HepG2 (cell line): ENCODE results near the gene UNC5A. TPM values are rescaled to one million over a fixed set of nuclear protein-coding genes. Genes with fewer than 3 reads are reported as not detected.
A peak's percentile ranks its signal among the peaks of the same experiment; 100 is the strongest.

Experiments used
- AHDC1 ChIP-seq: sonication (generic); formaldehyde crosslinking; IDR thresholded peaks from 2 replicates; pipeline ENCODE4 v1.5.1; 2020; ENCODE audit warnings: mild to moderate bottlenecking, missing genetic modification reagents, borderline replicate concordance
- CCDC6 ChIP-seq: sonication (generic); formaldehyde crosslinking; IDR thresholded peaks from 2 replicates; pipeline ENCODE4 v1.8.1; 2022; ENCODE audit warnings: mild to moderate bottlenecking, missing genetic modification reagents, moderate library complexity
- EZH2 ChIP-seq: conservative IDR thresholded peaks from 2 replicates; pipeline ENCODE4 v1.6.1; 2012; ENCODE audit warnings: mild to moderate bottlenecking, low read depth, low read length, moderate library complexity
- HMG20B ChIP-seq: conservative IDR thresholded peaks from 2 replicates; pipeline ENCODE4 v1.6.1; 2016; ENCODE audit warnings: missing genetic modification reagents, missing compliant biosample characterization
- MNT ChIP-seq: fragments of 450-650 bp; IDR thresholded peaks from 2 replicates; pipeline ENCODE4 v1.6.1; 2016
- NR2C2 ChIP-seq: sonication (generic); formaldehyde crosslinking; IDR thresholded peaks from 2 replicates; pipeline ENCODE4 v1.4.0; 2020; ENCODE audit warnings: missing genetic modification reagents, mild to moderate bottlenecking, moderate library complexity, borderline replicate concordance
- PATZ1 ChIP-seq: sonication (generic); formaldehyde crosslinking; IDR thresholded peaks from 2 replicates; pipeline ENCODE4 v1.4.0; 2020; ENCODE audit warnings: missing genetic modification reagents
- POLR2A ChIP-seq, 2 experiments: IDR thresholded peaks; 2 replicates each; pipeline ENCODE4 v1.6.1; 2011; ENCODE audit warnings: low read depth in 2 of 2, low read length in 2 of 2, mild to moderate bottlenecking in 1 of 2, moderate library complexity in 1 of 2; ENCODE audit not compliant: insufficient read depth in 1 of 2
- TRIM24 ChIP-seq: sonication (generic); formaldehyde crosslinking; IDR thresholded peaks from 2 replicates; pipeline ENCODE4 v1.8.0; 2022; ENCODE audit warnings: mild to moderate bottlenecking, missing genetic modification reagents
- ZFP82 ChIP-seq: sonication (generic); formaldehyde crosslinking; IDR thresholded peaks from 2 replicates; pipeline ENCODE4 v1.5.1; 2020; ENCODE audit warnings: mild to moderate bottlenecking, missing genetic modification reagents, borderline replicate concordance
- ZFYVE20 ChIP-seq: sonication (generic); formaldehyde crosslinking; IDR thresholded peaks from 2 replicates; pipeline ENCODE4 v1.8.0; 2023; ENCODE audit warnings: low read depth, mild to moderate bottlenecking, moderate library complexity, missing genetic modification reagents, borderline replicate concordance
- ZKSCAN8 ChIP-seq: IDR thresholded peaks from 2 replicates; pipeline ENCODE4 v1.6.1; 2016; ENCODE audit warnings: borderline replicate concordance, missing genetic modification reagents, missing compliant biosample characterization
- ZNF136 ChIP-seq: sonication (generic); formaldehyde crosslinking; IDR thresholded peaks from 2 replicates; pipeline ENCODE4 v1.8.1; 2022; ENCODE audit warnings: low read depth, mild to moderate bottlenecking, moderate library complexity, missing genetic modification reagents
- ZNF292 ChIP-seq: sonication (generic); formaldehyde crosslinking; IDR thresholded peaks from 2 replicates; pipeline ENCODE4 v1.8.1; 2022; ENCODE audit warnings: mild to moderate bottlenecking, low read depth, missing genetic modification reagents, borderline replicate concordance
- ZNF562 ChIP-seq: sonication (generic); formaldehyde crosslinking; IDR thresholded peaks from 2 replicates; pipeline ENCODE4 v1.8.0; 2022; ENCODE audit warnings: missing genetic modification reagents, borderline replicate concordance
- ZNF749 ChIP-seq: sonication (generic); formaldehyde crosslinking; IDR thresholded peaks from 2 replicates; pipeline ENCODE4 v1.8.0; 2022; ENCODE audit warnings: mild to moderate bottlenecking, missing genetic modification reagents, moderate library complexity, borderline replicate concordance
- ZNF790 ChIP-seq: sonication (generic); formaldehyde crosslinking; IDR thresholded peaks from 2 replicates; pipeline ENCODE4 v1.8.0; 2022; ENCODE audit warnings: missing genetic modification reagents, mild to moderate bottlenecking, borderline replicate concordance
- ZSCAN21 ChIP-seq: sonication (generic); formaldehyde crosslinking; IDR thresholded peaks from 2 replicates; pipeline ENCODE4 v1.8.0; 2022; ENCODE audit warnings: mild to moderate bottlenecking, missing genetic modification reagents, moderate library complexity, borderline replicate concordance
- polyA plus RNA-seq, 8 experiments: library from polyadenylated mRNA; depleted of rRNA in 3 of 8; stranded (reverse) in 7 of 8; unstranded in 1 of 8; fragments of >200 nt; fragmentation: Illumina TruSeq in 4 of 8; extraction: Trizol in 4 of 8; gene quantifications; 2 replicates each; pipeline versions ENCODE4 v1.2.1 to v1.2.3, GENCODE V29; 2011 to 2016; ENCODE audit warnings: low read depth in 4 of 8, missing spikeins in 1 of 8, mixed read lengths in 1 of 8; ENCODE audit not compliant: insufficient read depth in 1 of 8
- total RNA-seq, 5 experiments: library from RNA; depleted of rRNA; stranded (reverse); fragments of >200 nt; fragmentation: Illumina TruSeq; extraction: Trizol; gene quantifications; 2 replicates each; pipeline ENCODE4 v1.2.3, GENCODE V29; 2016; ENCODE audit warnings: low read depth in 1 of 5

UNC5A gene
- total and polyA plus RNA-seq, 2 of the 13 experiments (the other 11 are each of a cell fraction or from before 2014, with no cell fraction given): not detected

- TF ChIP-seq CCDC6 (CRISPR knock-in tag): no peak
- TF ChIP-seq ZNF749 (CRISPR knock-in tag): no peak
- TF ChIP-seq ZKSCAN8: no peak
- TF ChIP-seq ZNF790: no peak
- no peak for TF ChIP-seq POLR2A (IDR thresholded peaks at IDR 0.05; ENCODE audit: insufficient read depth in 1 of 2, low read depth in 2 of 2, low read length in 2 of 2)
- TF ChIP-seq ZFYVE20 (CRISPR knock-in tag): no peak
- TF ChIP-seq ZNF562: no peak
- no peak for TF ChIP-seq NR2C2 (CRISPR knock-in tag)
- no peak for TF ChIP-seq AHDC1 (CRISPR knock-in tag)
- no peak for TF ChIP-seq ZNF292 (CRISPR knock-in tag)
- TF ChIP-seq ZFP82 (CRISPR knock-in tag): no peak
- peak; percentile 83 for TF ChIP-seq MNT
- TF ChIP-seq PATZ1: 0 out of 2 replicates have a peak, but pooled peaks have one; percentile 14
- peak; percentile 53; the same call in 1 of the 2 replicates for TF ChIP-seq ZSCAN21 (CRISPR knock-in tag)
- no peak for TF ChIP-seq TRIM24 (CRISPR knock-in tag)
- TF ChIP-seq ZNF136 (CRISPR knock-in tag): no peak
- TF ChIP-seq HMG20B (CRISPR knock-in tag): no peak
- no peak for TF ChIP-seq EZH2
These were observed 2.2 kb downstream of the UNC5A start (continued) for GRCh38 chr5:176812269-176813259.
